Hematopoietic multipotent progenitor cell treated with erythropoietin and hydrocortisone succinate and interleukin-3 and kit ligand, for 15 days (in vitro differentiated cells): ENCODE measurements around the gene SLC35E4.
"Not testable (repeated sequence)": the region's sequence is repeated elsewhere in the genome, so short reads cannot be mapped to it uniquely, and the experiment has no call there.

Experiments
- DNase-seq: peaks from one replicate; pipeline ENCODE4 v3.0.0-alpha.2; 2015; ENCODE audit warnings: low spot score

Gene SLC35E4

GRCh38 chr22:30611197-30611596 is 24.4 kb upstream of the SLC35E4 start:
- DNase-seq = no peak

GRCh38 chr22:30612789-30613188 is 22.8 kb upstream of the SLC35E4 start:
- no peak for DNase-seq

- no peak for DNase-seq
These were observed 21.3 kb upstream of the SLC35E4 start for GRCh38 chr22:30614268-30614667.

GRCh38 chr22:30614879-30615278 is 20.7 kb upstream of the SLC35E4 start:
- DNase-seq = no peak

- DNase-seq = no peak
These were observed 20.0 kb upstream of the SLC35E4 start for GRCh38 chr22:30615543-30615954.

- DNase-seq = no peak
These were observed 17.8 kb upstream of the SLC35E4 start for GRCh38 chr22:30617819-30618218.

GRCh38 chr22:30619909-30620308 is 15.7 kb upstream of the SLC35E4 start:
- DNase-seq = not testable (repeated sequence)

- DNase-seq = no peak
These were observed 9.2 kb upstream of the SLC35E4 start for GRCh38 chr22:30626413-30626812.

- no peak for DNase-seq
These were observed 8.1 kb upstream of the SLC35E4 start for GRCh38 chr22:30627471-30627870.

GRCh38 chr22:30628491-30628890 is 7.1 kb upstream of the SLC35E4 start:
- DNase-seq = no peak

GRCh38 chr22:30631469-30631868 is 4.1 kb upstream of the SLC35E4 start:
- not testable (repeated sequence) for DNase-seq

GRCh38 chr22:30634471-30635233 is 929 bp upstream of the SLC35E4 start:
- peak; percentile 87 for DNase-seq

- no peak for DNase-seq
These were observed 871 bp downstream of the SLC35E4 start for GRCh38 chr22:30636226-30637077.

- no peak for DNase-seq
These were observed 2.1 kb downstream of the SLC35E4 start for GRCh38 chr22:30637701-30638114.

- DNase-seq = no peak
These were observed 4.8 kb downstream of the SLC35E4 start for GRCh38 chr22:30640361-30640760.

- DNase-seq = no peak
These were observed 5.4 kb downstream of the SLC35E4 start for GRCh38 chr22:30640839-30641430.

- DNase-seq = no peak
These were observed 7.7 kb downstream of the SLC35E4 start for GRCh38 chr22:30643055-30643875.

- no peak for DNase-seq
These were observed 11.1 kb downstream of the SLC35E4 start for GRCh38 chr22:30646518-30647160.

- DNase-seq = no peak
These were observed 12.0 kb downstream of the SLC35E4 start for GRCh38 chr22:30647536-30647935.

GRCh38 chr22:30648825-30649224 is 13.2 kb downstream of the SLC35E4 start:
- DNase-seq = no peak

GRCh38 chr22:30649430-30650007 is 13.9 kb downstream of the SLC35E4 start:
- DNase-seq = no peak
